GM12873 (cell line): Measurements from ENCODE around the gene MAP10.

Source experiments
- TF ChIP-seq, protein P1 (sequence below): IDR thresholded peaks from 2 replicates; pipeline ENCODE4 v1.5.1; 2012; ENCODE audit warnings: low read depth, mild to moderate bottlenecking, moderate library complexity, low read length, control low read depth; ENCODE audit not compliant: insufficient read depth; ENCODE audit errors: missing control alignments

The MAP10 gene

DNA sequence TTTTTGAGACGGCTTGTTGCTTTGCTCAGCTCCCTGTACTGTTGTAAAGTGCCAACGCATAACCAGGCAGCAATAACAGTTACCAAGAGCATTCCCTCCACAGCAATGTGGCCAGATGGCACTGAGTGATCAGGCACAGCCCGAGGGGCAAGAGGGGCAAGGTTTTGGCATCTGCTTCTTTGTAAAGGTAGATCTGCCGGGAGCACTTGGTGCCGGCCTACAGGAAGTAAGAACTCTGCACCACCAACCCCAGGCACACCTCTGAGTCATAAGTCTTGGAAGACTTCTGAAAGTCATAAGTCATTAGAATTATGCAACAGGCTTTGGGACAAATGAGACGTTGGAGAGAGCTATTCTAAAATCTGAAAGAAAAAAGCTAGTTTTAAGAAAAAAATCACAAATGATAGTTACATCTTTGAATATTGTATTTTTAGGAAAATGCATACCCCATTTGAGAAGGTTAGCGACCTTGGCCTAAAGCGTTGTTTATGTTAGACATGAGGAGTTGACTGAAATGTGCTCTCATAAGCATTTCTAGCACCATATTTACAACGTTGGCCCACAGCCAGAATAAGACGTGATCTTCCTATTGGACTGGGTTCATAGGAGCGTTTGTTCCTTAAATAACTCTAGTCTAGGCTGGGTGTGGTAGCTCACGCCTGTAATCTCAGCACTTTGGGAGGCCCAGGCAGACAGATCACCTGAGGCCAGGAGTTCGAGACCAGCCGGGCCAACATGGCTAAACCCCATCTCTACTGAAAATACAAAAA, 37.7 kb upstream of the MAP10 start:
- TF ChIP-seq, protein P1, sequence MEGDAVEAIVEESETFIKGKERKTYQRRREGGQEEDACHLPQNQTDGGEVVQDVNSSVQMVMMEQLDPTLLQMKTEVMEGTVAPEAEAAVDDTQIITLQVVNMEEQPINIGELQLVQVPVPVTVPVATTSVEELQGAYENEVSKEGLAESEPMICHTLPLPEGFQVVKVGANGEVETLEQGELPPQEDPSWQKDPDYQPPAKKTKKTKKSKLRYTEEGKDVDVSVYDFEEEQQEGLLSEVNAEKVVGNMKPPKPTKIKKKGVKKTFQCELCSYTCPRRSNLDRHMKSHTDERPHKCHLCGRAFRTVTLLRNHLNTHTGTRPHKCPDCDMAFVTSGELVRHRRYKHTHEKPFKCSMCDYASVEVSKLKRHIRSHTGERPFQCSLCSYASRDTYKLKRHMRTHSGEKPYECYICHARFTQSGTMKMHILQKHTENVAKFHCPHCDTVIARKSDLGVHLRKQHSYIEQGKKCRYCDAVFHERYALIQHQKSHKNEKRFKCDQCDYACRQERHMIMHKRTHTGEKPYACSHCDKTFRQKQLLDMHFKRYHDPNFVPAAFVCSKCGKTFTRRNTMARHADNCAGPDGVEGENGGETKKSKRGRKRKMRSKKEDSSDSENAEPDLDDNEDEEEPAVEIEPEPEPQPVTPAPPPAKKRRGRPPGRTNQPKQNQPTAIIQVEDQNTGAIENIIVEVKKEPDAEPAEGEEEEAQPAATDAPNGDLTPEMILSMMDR: no peak

DNA sequence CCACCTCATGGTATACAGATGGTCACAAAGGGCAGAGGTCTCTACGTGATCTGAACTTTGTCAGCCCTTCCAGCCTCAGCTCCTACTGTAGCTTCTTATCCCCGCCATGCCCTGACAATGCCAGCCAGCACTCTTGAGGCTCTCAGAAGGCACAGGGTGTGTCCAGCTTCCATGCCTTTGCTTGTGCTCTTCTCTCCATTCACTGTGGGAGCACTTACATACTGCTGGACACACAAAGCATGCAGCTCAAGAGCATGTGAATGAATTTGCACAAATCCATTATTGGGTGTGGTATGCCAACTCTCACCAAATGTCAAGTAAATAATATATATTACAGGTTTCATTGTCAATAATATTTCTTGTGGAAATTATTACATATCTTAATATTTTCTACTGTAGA, 36.4 kb upstream of the MAP10 start:
- TF ChIP-seq, protein P1: no peak

DNA sequence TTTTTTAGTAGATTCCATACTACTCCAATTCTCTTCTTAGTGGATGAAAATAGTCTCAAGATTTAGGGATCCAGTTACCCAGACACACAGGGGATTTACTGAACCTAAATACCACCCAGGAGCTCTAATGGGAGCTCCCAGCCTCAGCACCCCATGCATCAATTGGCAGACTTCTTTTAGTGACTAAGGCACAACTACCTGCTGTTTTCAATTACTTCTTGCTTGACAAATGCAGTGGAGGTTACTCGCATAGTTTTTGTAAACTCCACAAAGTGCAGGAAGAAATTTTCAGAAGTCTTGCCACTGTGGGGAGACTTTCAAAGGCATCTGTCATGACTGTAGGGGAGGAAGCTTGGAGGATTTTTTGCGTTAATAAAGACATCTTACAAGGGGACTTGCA, 35.5 kb upstream of the MAP10 start:
- TF ChIP-seq, protein P1: no peak

DNA sequence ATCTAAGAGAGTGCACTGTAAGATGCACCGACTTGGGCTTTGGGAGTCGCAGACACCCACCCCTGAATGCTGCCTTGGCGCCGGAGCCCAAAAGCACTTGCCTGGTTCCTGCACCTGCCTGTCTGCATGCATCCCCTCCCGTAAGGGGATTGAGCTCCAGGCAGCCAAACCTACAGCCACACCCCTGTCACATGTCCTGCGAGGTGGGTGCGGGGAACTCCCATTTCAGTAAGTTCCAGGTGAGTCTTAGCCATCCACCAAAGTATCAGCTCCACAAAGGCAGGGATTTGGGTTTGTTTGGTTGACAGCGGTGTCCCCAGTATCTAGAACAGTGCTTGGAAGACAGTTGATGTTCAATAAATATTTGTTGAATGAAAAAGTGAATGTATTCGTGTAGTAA, 31.5 kb upstream of the MAP10 start:
- TF ChIP-seq, protein P1: no peak

DNA sequence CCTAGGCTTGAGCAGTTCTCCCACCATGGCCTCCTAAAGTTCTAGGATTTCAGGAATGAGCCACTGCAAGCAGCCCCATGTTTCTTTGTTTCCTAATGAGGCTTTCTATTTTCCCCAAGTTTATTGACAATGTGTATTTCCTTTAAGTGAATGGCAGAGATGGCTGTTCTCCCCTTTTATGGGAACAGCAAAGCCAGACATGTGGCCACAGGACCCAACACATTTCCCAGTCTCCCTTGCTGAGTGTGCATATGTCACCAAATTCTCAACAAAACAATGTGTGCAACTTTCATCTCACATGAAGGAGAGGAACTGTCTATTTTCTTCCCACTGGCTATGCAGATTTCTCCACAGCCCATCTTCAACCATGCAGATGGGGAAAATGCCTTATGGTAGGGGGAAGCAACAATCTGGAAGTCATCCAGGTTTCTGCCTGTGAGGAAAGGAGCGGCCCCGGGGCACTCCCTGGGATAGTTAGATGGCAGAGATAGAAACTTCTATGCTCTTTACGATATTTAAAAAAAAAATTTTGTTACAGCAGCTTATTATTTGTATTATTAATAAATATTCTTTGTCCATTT, 28.6 kb upstream of the MAP10 start:
- TF ChIP-seq, protein P1: no peak

DNA sequence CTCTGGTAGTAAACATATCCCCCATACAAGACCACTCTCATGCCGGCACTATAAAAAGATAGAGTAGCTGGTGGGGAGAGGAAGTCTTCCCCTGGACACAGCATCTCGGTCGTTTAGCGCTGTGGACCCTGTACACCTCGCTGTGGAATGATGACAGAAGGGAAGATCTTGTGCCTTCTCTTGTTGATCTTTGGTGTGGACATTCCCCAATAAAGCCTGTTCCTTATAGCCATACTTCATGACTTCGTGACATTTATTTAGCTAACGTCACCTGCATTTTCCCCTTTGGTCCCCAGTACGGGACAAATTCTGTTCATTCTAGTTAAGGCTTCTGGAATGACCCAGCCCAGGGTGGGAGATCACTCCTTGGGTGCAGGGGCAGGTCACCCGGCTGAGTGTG, 24.9 kb upstream of the MAP10 start:
- TF ChIP-seq, protein P1: no peak

DNA sequence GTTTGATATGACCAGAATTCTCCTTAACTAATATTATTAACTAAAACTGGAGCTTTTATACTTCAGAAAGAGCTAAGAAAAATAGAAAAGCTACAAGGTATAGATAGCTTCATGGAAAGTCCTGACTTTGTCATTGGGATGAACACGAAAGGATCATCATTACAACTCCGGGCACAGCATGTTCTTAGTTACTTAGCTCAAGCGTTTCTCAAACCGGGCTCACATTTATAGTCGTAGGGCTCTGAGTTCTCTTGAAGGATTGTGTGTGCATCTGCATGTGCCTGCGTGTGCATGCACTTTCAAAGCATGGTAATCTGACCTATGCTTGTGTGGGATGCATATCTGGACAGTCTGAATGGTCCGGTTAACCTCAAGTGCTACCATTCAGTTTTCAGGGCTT, 20.4 kb upstream of the MAP10 start:
- TF ChIP-seq, protein P1: no peak
